DOHH2 (cell line): ENCODE measurements around the gene BRK1.

Experiments used
- H3F3A ChIP-seq: fragments of 200-600 bp; sonication (generic), shearing (Covaris generic); 2 replicates; pipeline ENCODE4 v1.6.0; 2016; ENCODE audit warnings: antibody characterized with exemption, mild to moderate bottlenecking; ENCODE audit not compliant: control insufficient read depth, insufficient read depth
- H3K27ac ChIP-seq: fragments of 200-600 bp; sonication (generic); 2 replicates; pipeline ENCODE4 v1.5.1; 2014; ENCODE audit warnings: low read depth, mild to moderate bottlenecking, low read length, moderate library complexity
- H3K27me3 ChIP-seq: fragments of 200-600 bp; sonication (generic); 2 replicates; pipeline ENCODE4 v1.6.1; 2014; ENCODE audit warnings: mild to moderate bottlenecking, low read length, mixed read lengths; ENCODE audit not compliant: control insufficient read depth
- H3K36me3 ChIP-seq: fragments of 200-600 bp; sonication (generic); 2 replicates; pipeline ENCODE4 v1.6.1; 2014; ENCODE audit warnings: mild to moderate bottlenecking, low read length, moderate library complexity, mixed read lengths; ENCODE audit not compliant: control insufficient read depth
- H3K4me1 ChIP-seq: fragments of 200-600 bp; sonication (generic); 2 replicates; pipeline ENCODE4 v1.6.1; 2014; ENCODE audit warnings: mild to moderate bottlenecking, low read length, mixed read lengths; ENCODE audit not compliant: control insufficient read depth
- H3K4me2 ChIP-seq: fragments of 200-600 bp; sonication (generic); 2 replicates; pipeline ENCODE4 v1.6.0; 2014; ENCODE audit warnings: mild to moderate bottlenecking, low read length, moderate library complexity
- H3K4me3 ChIP-seq: fragments of 200-600 bp; sonication (generic); 2 replicates; pipeline ENCODE4 v1.5.1; 2014; ENCODE audit warnings: mild to moderate bottlenecking, low read length, mixed read lengths
- H3K79me2 ChIP-seq: fragments of 200-600 bp; sonication (generic); 2 replicates; pipeline ENCODE4 v1.6.1; 2014; ENCODE audit warnings: mild to moderate bottlenecking, low read length, mixed read lengths; ENCODE audit not compliant: control insufficient read depth
- H3K9me2 ChIP-seq: fragments of 200-600 bp; sonication (generic); replicated peaks from 2 replicates; pipeline ENCODE4 v1.6.1; 2014; ENCODE audit warnings: mild to moderate bottlenecking, low read length, mixed read lengths; ENCODE audit not compliant: control insufficient read depth
- H3K9me3 ChIP-seq: fragments of 200-600 bp; sonication (generic); 2 replicates; pipeline ENCODE4 v1.6.1; 2014; ENCODE audit warnings: antibody characterized with exemption, low read length, mixed read lengths; ENCODE audit not compliant: control insufficient read depth, insufficient read depth
- H4K20me1 ChIP-seq: fragments of 200-600 bp; sonication (generic); 2 replicates; pipeline ENCODE4 v1.6.0; 2014; ENCODE audit warnings: low read depth, mild to moderate bottlenecking, antibody characterized with exemption, low read length, moderate library complexity; ENCODE audit not compliant: control insufficient read depth, insufficient read depth
- CTCF ChIP-seq: fragments of 200-600 bp; sonication (generic); IDR thresholded peaks from one replicate; pipeline ENCODE4 v1.5.1; 2014; ENCODE audit warnings: antibody characterized with exemption, mild to moderate bottlenecking, low read depth, low read length; ENCODE audit not compliant: poor library complexity, severe bottlenecking
- EZH2phosphoT487 ChIP-seq: fragments of 200-600 bp; sonication (generic); IDR thresholded peaks from 2 replicates; pipeline ENCODE4 v1.6.1; 2017; ENCODE audit warnings: borderline replicate concordance, mild to moderate bottlenecking, antibody characterized with exemption, low read length, moderate library complexity, mixed read lengths

The BRK1 gene

DNA sequence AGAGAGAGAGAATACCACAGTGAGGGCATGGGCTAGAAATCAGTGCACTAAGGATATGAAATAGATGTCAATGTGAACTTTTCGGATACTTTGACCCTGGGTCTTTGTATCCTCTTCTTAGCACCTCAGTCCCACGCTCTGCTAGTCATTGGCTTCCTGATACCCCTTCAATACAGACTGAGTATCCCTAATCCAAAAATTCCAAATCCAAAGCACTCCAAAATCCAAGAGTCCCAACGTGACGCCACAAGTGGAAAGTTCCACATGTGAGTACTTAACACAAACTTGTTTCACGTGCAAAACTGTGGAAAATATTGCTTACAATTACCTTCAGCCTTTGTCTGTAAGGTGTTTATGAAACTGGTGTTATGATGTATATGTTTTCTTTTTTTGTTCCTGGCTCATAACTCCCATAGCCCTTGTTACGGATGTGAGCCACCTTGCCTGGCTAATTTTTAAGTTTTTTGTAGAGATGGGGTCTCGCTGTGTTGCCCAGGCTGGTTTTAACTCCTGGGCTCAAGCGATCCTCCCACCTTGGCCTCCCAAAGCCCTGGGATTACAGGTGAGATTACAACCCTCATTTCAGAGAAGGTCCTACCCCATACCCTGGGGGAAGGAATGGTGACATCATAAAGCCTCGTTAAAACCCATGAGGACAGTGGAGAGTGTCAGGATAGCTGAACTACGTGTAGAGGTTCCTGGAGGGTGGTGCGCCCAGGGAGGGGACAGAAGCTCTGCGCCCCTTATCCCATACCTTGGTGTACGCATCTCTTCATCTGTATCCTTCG is 39.1 kb downstream of the BRK1 start:
- H3K36me3 ChIP-seq, result peaks cover 42% of the 10 kb centered on the region
- no peak overlapping the region for H3K4me3 ChIP-seq
- H3K9me3 ChIP-seq, result no peaks in the 10 kb centered on the region
- no peak overlapping the region for H3K4me2 ChIP-seq
- H3F3A ChIP-seq, result peaks cover 31% of the 10 kb centered on the region
- TF ChIP-seq EZH2phosphoT487 (no peak), CTCF (no peak)
- H3K79me2 ChIP-seq, result peaks cover 10% of the 10 kb centered on the region
- H4K20me1 ChIP-seq, result peaks cover 3% of the 10 kb centered on the region; the same call in 1 of the 2 replicates
- H3K27me3 ChIP-seq, result no peaks in the 10 kb centered on the region
- H3K27ac ChIP-seq, result no peak overlapping the region
- no peaks in the 10 kb centered on the region for H3K4me1 ChIP-seq
- no peaks in the 10 kb centered on the region for H3K9me2 ChIP-seq

GRCh38 chr3:10155123-10155472 is 39.6 kb downstream of the BRK1 start:
- H3K27ac ChIP-seq, result no peak overlapping the region
- no peaks in the 10 kb centered on the region for H3K9me2 ChIP-seq
- peaks cover 28% of the 10 kb centered on the region for H3F3A ChIP-seq
- no peak overlapping the region for H3K4me2 ChIP-seq
- no peaks in the 10 kb centered on the region for H3K9me3 ChIP-seq
- H4K20me1 ChIP-seq, result no peaks in the 10 kb centered on the region
- peaks cover 5% of the 10 kb centered on the region for H3K79me2 ChIP-seq
- TF ChIP-seq CTCF (no peak), EZH2phosphoT487 (no peak)
- H3K4me1 ChIP-seq, result no peaks in the 10 kb centered on the region
- no peaks in the 10 kb centered on the region for H3K27me3 ChIP-seq
- no peak overlapping the region for H3K4me3 ChIP-seq
- peaks cover 36% of the 10 kb centered on the region for H3K36me3 ChIP-seq

DNA sequence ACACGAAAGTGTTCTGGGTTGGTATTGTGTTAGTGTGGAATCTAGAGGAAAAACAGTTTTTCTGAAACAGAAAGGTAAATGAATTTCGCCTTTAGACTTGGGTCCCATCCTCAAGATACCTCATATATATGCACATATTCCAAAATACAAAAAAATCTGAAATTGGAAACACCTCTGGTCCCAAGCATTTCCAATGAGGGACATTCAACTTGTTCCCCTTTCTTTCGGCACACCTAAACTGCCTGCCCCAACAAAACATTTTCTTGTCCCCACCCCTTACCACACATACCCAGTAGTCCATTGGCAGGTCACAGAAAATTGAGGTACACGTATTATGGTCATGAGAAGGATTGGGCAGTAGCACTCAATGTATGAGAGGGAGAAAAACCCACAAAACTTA is 40.2 kb downstream of the BRK1 start:
- Histone ChIP-seq H3K9me2 (no peaks in the 10 kb centered on the region), H3F3A (peaks cover 25% of the 10 kb centered on the region), H3K36me3 (peaks cover 31% of the 10 kb centered on the region), H3K4me1 (no peaks in the 10 kb centered on the region), H3K4me2 (no peak overlapping the region), H3K27ac (no peak overlapping the region), H3K4me3 (no peak overlapping the region), H3K79me2 (no peaks in the 10 kb centered on the region; the same call in 1 of the 2 replicates), H3K27me3 (no peaks in the 10 kb centered on the region), H4K20me1 (no peaks in the 10 kb centered on the region), H3K9me3 (no peaks in the 10 kb centered on the region)
- TF ChIP-seq CTCF (no peak), EZH2phosphoT487 (no peak)
